ENCODE data around the gene CENPS. TPM values are rescaled to one million over a fixed set of nuclear protein-coding genes. Genes with fewer than 3 reads are reported as not detected.

Gene CENPS
- total and polyA plus RNA-seq, 9 of the 15 experiments (the other 6 are each of a cell fraction or from before 2014, with no cell fraction given) = 10.2 to 36.0 (median 26.0) TPM

- TF ChIP-seq PCBP2 (IDR thresholded peaks at IDR 0.05; ENCODE audit: low read depth, low read length, poor library complexity, severe bottlenecking) (no peak), SMAD4 (CRISPR knock-in tag; conservative IDR thresholded peaks at IDR 0.05) (peak; percentile 74), ZHX1 (conservative IDR thresholded peaks at IDR 0.05; ENCODE audit: low read length) (no peak), ZNF398 (CRISPR knock-in tag; IDR thresholded peaks at IDR 0.05) (no peak), CLOCK (CRISPR knock-in tag; IDR thresholded peaks at IDR 0.05; ENCODE audit: borderline replicate concordance) (no peak; the same call in 1 of the 2 replicates), ARID3B (CRISPR knock-in tag; IDR thresholded peaks at IDR 0.05; ENCODE audit: borderline replicate concordance) (no peak), CREBBP (IDR thresholded peaks at IDR 0.05; ENCODE audit: low read depth, low read length) (no peak), ASH1L (IDR thresholded peaks at IDR 0.05; ENCODE audit: borderline replicate concordance, low read depth, partially characterized antibody) (peak; percentile 75), RBBP5 (IDR thresholded peaks at IDR 0.05; ENCODE audit: borderline replicate concordance, insufficient read depth, low read length, poor library complexity, severe bottlenecking) (peak; percentile 99), IRF2 (CRISPR knock-in tag; IDR thresholded peaks at IDR 0.05) (no peak), NCOA1 (IDR thresholded peaks at IDR 0.05; ENCODE audit: low read depth) (no peak; the same call in 1 of the 2 replicates), YBX1 (IDR thresholded peaks at IDR 0.05) (no peak), TCF15 (CRISPR knock-in tag; IDR thresholded peaks at IDR 0.05) (0 out of 2 replicates have a peak, but pooled peaks have one; percentile 72), SMAD2 (IDR thresholded peaks at IDR 0.05; ENCODE audit: low read depth, low read length) (no peak)
Observed at GRCh38 chr1:10472220-10473144, 42.2 kb downstream of the CENPS start, which contains the start of gene DFFA (continued).

All from K562 (cell line).